SK-N-MC (cell line): ENCODE data around the gene CDH10.

Experiments used
- EZH2 ChIP-seq: fragments of 200-600 bp; sonication (generic); IDR thresholded peaks from one replicate; pipeline ENCODE4 v1.6.1; 2017; ENCODE audit warnings: antibody characterized with exemption
- FOXP2 ChIP-seq: optimal IDR thresholded peaks from 2 replicates; pipeline ENCODE3; 2011; ENCODE audit warnings: mild to moderate bottlenecking, moderate library complexity; ENCODE audit not compliant: insufficient read depth; ENCODE audit errors: extremely low read length, control extremely low read depth
- POLR2AphosphoS5 ChIP-seq: IDR thresholded peaks from 2 replicates; pipeline ENCODE4 v1.6.1; 2012; ENCODE audit warnings: mild to moderate bottlenecking, low read depth, low read length, borderline replicate concordance

- TF ChIP-seq POLR2AphosphoS5, result no peak
- no peak for TF ChIP-seq FOXP2
- TF ChIP-seq EZH2, result no peak
Measured at GRCh38 chr5:24505258-24505657, 139.5 kb downstream of the CDH10 start.
